Kidney capillary endothelial cell (primary cell): ENCODE results near the gene CATSPERE.
A peak's percentile ranks its signal among the peaks of the same experiment; 100 is the strongest.
"Not testable (repeated sequence)": the region's sequence is repeated elsewhere in the genome, so short reads cannot be mapped to it uniquely, and the experiment has no call there.

Source experiments
- DNase-seq: peaks from one replicate; pipeline ENCODE4 v3.0.0-alpha.2; 2018; ENCODE audit warnings: low spot score

Gene CATSPERE

DNA sequence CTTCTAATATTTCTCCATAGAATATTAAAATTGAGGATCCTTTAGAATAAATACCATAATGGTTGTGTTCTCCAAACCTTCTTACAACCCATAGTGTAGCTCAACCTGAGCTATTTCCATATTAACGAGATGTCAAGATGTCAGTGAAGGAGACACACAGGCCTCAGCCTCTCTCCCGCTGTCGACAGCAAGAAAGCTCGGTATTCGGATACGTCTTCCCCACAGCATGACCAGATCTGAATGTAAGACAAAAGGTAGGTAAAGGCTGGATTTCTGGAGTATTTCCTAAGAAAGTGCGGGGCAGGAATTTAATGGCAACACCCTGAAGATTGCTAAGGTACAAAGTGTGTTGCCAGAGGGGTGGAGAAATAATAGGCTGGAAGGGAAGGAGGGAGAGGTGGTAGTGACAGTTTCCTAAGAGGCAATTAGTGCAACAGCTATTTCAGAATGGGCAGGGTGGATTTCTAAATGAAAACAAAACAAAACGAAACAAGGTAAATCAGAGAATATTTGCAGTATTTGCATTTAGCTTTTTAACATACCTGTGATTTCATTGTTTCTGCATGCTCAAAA, 11.1 kb upstream of the CATSPERE start:
- no peak for DNase-seq

DNA sequence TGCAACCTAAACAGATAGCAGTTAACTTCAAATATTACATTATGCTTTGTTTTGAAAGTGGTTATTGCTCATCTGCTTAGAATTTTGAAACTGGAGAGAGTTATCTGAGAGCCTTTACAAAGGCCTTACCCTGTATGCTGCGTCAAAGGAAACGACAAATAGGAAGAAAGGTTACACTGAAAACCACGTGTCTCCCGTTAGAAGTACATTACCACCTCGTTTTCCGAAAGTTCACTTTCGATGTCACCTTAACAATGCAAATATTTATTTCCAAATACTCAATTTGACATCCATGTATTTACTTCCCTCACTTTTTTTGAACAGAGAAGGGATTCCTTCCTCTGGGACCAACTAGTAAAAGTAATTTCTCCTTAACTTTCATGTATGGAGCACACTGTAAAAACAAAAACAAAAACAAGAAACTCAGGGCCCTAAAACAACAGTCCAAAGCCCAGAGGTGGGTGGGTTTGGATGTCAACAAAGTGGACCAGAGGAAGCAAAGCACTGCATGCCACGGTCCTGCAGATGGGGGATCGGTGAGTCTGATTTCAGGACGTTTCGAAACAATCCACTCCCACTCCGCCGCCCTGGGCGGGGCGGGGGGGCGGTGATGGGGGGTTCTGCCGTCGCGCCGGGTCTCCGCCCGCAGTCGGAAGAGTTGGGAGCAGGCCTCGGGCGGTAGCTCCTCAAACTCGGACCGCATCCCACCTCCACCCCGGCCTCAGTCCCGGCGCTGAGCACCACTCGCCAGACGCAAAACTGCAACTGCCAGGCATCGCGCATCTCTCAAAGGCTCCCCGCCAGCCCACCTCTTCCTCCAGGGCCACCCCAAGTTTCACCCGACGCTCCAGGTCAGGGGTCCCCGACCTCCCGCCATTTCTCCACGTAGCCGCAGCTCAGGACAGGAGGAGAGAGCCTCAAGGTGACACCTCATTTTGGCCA, 10.2 kb upstream of the CATSPERE start:
- peak; percentile 34 for DNase-seq

GRCh38 chr1:244451539-244451950, 9.5 kb upstream of the CATSPERE start, which contains the start of gene ADSS2:
TSS of gene ADSS2 (minus strand) at chr1:244451909. CDS start at chr1:244451817, 92 bp downstream.
- no peak for DNase-seq

DNA sequence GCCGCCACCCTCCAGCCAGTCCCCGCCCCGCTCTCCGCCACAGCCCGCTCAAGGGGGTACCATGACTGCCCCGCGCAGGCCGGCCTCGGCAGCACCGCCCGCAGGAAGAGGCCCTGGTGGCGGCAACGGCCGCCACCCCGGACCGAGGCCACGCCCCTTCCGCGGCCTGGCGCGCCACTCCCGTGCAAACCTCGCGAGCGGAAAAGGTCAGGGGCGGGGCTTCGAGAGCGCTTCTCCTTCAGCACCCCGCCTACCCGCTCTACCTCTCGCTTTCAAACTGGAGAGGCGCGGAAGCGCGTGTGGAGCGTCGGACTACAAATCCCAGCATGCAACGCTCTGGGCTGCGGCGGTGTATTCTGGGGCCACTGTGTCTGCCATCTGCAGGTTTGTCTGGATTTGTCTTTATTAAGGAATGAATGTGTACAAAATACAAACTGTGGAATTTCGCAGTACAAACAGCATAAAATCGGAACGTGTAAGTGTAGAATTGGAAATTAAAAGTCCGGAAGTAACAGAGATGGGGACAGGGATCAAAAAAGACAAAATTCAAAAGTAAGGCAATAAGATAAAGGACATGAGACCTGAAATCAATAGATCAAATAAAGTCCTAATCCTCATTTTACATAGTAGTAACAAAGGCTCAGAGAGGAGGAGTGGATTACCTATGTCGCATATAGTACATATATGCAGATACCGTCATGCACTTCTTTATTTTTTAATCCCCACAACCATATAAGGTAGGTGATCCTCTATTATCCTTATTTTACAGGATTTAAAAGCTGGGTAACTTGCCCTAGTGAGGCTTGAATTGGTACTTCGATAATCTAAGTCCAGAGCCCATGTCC, 8.9 kb upstream of the CATSPERE start:
- peak; percentile 98 for DNase-seq

GRCh38 chr1:244454412-244454811, 6.7 kb upstream of the CATSPERE start:
- DNase-seq, result no peak

- DNase-seq, result no peak
Measured at GRCh38 chr1:244456586-244456985, 4.5 kb upstream of the CATSPERE start.

DNA sequence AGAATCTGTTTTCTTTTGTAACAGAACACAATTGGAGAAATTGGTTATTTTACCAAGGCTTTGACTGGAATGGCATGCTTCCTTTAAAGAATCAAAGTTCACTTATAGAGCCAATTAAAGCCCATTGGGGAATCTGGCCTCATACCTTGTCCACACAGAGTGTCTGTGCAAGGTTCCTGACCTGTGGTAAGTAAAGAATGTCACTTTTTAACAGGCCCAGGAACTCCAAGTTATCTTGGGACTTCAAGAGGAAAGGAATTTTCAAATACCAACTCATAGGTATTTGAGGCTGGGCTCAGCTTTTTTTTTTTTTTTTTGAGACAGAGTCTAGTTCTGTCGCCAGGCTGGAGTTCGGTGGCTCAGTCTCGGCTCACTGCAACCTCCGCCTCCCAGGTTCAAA, 2.3 kb upstream of the CATSPERE start:
- no peak for DNase-seq

- no peak for DNase-seq
Measured at GRCh38 chr1:244460197-244460596, 876 bp upstream of the CATSPERE start.

DNA sequence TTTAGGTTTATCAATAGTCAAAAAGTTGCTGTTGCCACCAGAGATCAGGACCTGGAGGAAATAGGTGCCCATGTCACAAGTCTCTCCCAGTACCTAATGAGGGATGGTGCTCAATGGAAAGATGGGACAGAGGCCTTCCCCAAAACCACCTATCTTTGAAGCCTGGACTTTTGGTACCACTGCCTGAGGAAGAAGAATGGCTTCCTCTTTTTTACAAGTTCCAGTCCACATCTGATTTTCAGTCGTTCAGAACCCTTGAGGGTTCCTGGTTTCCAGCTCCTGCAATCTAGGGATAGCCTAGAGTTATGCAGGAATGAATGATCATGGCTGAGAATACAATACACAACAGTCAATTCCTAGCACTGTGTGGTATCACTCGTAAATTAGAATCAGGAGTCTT, 5.7 kb downstream of the CATSPERE start:
- DNase-seq, result no peak

GRCh38 chr1:244473059-244473605, 12.1 kb downstream of the CATSPERE start:
- DNase-seq, result no peak

- DNase-seq, result not testable (repeated sequence)
Measured at GRCh38 chr1:244484971-244485370, 23.9 kb downstream of the CATSPERE start.

- DNase-seq, result no peak
Measured at GRCh38 chr1:244494653-244495052, 33.6 kb downstream of the CATSPERE start.

- DNase-seq, result no peak
Measured at GRCh38 chr1:244496186-244496585, 35.1 kb downstream of the CATSPERE start.

- DNase-seq, result no peak
Measured at GRCh38 chr1:244497805-244498204, 36.7 kb downstream of the CATSPERE start.

DNA sequence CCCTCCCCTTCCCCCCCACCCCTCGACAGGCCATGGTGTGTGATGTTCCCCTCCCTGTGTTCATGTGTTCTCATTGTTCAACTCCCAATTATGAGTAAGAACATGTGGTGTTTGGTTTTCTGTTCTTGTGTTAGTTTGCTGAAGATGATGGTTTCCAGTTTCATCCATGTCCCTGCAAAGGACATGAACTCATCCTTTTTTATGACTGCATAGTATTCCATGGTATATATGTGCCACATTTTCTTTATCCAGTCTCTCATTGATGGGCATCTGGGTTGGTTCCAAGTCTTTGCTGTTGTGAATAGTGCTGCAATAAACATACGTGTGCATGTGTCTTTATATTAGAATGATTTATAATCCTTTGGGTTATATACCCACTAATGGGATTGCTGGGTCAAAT, 38.4 kb downstream of the CATSPERE start:
- not testable (repeated sequence) for DNase-seq

- DNase-seq, result not testable (repeated sequence)
Measured at GRCh38 chr1:244500515-244500914, 39.4 kb downstream of the CATSPERE start.

GRCh38 chr1:244502630-244503029, 41.6 kb downstream of the CATSPERE start:
- no peak for DNase-seq

GRCh38 chr1:244513493-244513892, 52.4 kb downstream of the CATSPERE start:
- DNase-seq, result no peak

- no peak for DNase-seq
Measured at GRCh38 chr1:244515680-244516079, 54.6 kb downstream of the CATSPERE start.

GRCh38 chr1:244536316-244536715, 75.2 kb downstream of the CATSPERE start:
- no peak for DNase-seq

DNA sequence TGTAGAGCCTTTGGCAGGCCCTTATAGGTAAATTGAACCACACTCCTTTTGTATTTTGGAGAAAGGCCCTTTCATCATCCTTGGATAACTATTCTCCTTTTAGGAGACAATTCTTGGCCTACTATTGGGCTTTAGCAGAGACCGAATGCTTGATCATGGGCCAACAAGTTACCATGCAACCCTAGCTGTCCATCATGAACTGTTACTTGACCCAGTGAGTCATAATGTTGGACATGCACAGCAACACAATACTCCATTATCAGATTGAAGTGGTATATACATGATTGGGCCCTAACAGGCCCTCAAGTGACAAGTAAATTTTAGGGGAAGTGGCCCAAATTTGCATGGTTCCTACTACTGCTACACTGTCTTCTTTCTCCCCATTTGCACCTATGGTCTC, 84.4 kb downstream of the CATSPERE start:
- no peak for DNase-seq

DNA sequence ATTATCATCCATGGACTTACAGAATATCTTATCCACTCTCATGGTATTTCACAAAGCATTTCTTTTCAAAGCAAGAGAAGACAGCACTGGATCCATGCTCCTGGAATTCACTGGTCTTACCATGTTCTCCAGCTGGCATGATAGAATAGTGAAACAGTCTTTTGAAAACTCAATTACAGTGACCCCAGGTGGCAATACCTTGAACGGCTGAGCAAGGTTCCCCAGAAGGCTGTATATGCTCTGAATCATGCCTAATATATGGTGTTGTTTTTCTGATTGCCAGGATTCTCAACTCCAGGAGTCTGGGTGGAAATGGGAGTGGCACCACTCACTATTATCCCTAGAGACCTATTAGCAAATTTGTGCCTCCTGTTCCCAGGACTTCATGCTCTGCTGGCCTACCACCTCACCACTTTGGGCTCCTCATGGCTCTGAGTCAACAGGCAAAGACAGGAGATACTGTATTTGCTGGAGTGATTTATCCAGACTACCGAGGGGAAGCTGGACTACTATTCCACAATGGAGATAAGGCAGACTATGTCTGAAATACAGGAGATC, 87.6 kb downstream of the CATSPERE start:
- DNase-seq, result no peak
